COR-L47 (cell line): ENCODE data around the gene TNFAIP2.
A peak's percentile ranks its signal among the peaks of the same experiment; 100 is the strongest.
"Not testable (repeated sequence)": the region's sequence is repeated elsewhere in the genome, so short reads cannot be mapped to it uniquely, and the experiment has no call there.

Experiments used
- DNase-seq: peaks from one replicate; lab custom pipeline; 2025; lab: John Stamatoyannopoulos, UW

Gene TNFAIP2

GRCh38 chr14:103135333-103136260 is 12.3 kb downstream of the TNFAIP2 start:
- DNase-seq: no peak

DNA sequence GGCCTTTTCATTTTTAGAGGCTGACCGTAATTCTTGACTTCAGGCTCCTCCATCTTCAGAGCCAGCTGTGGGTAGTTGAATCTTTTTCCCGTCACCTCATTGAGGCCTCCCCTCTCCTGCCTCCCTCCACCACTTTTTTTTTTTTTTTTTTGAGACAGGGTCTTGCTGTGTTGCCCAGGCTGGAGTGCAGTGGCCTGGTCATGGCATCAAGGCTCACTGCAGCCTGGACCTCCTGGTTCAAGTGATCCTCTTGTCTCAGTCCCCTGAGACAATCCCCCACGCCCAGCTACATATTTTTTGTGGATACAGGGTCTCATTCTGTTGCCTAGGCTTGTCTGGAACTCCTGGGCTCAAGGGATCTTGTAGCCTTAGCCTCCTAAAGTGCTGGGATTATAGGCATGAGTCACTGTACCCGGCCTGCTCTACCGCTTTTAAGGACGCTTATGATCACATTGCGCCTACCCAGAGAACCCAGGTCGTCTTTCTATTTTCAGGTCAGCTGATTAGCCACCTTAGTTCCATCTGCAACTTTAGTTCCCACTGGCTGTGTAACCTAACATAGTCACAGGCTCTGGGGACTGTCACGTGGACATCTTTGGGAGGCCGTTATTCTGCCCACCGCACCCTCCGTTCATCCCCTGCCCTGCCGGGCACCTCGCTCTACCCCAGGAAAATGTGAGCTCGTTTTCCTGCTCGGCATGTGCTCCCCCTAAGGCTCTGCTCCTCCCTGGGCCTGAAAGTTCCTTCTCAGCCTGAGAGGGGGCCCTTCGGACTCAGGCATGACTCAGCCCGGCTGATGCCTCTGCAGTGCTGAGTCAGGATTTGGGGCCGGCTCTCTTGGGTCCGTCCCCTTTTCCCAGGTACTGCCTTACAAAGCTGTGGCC is 13.4 kb downstream of the TNFAIP2 start:
- no peak for DNase-seq

DNA sequence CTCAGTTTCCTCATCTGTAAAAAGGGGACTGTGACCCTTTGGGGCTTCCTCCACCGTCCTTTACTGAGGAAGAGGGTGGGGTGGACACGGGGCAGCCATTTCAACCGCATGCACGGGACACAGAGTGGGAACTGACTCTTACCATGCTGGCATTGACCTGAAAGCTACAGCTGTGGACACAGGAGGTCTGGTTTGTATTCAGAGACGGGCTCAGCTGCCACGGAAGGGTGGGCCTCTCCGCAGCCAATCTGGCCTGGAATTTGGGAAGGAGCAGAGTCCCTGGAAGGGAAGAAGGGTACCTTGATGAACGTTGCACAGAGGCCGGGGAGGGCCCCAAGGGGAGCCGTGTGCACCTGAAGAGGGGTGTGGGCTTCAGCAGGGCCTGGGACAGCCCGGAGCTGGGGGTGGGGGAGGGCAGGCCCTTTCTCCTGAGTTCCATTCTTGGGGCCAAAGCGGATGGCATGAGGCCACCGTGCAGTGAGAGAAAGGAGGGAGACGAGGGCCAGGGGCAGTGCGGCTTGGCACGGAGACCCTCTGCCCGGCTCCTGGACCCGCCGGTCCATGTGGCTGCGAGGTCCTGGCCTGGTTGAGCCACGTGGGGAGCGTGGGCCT is 14.5 kb downstream of the TNFAIP2 start:
- no peak for DNase-seq

DNA sequence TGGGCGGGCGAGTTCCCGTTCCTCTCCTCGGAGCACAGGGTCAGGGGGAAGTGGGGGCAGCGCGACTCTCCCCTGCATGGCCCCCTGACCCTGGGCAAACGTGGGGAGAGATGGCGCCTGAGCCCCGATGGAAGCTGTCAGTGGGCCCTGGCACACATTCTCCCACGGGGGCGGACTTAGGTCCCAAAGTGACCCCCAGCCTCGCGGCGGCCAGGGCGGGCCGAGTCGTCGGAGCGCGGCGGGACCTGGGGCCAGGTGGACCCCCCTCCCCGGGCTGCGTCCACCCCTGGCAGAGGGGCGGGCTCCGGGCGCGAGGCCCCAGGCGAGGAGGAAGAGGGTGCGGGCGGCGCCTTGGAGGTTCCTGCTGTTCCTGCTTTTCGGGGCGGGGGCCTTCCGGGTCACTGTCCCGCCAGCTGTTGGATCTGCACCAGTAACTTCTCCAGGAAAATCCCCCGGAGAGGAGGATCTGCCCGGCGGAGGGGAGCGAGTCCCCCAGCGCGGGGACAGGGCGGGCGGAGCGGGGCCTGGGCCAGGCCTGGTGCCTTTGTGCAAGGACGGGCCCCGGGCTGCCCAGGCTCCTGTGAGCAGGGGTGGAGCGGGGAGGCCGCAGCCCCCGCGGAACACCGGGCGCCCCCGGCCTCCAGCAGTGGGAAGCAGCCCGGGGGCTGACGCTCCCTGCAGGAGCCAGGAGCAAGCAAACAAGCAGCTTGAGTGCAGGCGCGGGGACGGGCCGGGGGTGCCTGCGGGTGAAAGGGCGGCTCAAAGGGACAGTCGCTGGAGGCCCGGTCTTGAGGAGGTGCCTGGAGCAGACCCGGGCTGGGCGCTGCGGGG is 15.3 kb downstream of the TNFAIP2 start:
- DNase-seq: no peak

- no peak for DNase-seq
Observed at GRCh38 chr14:103139132-103140025, 16.1 kb downstream of the TNFAIP2 start.

DNA sequence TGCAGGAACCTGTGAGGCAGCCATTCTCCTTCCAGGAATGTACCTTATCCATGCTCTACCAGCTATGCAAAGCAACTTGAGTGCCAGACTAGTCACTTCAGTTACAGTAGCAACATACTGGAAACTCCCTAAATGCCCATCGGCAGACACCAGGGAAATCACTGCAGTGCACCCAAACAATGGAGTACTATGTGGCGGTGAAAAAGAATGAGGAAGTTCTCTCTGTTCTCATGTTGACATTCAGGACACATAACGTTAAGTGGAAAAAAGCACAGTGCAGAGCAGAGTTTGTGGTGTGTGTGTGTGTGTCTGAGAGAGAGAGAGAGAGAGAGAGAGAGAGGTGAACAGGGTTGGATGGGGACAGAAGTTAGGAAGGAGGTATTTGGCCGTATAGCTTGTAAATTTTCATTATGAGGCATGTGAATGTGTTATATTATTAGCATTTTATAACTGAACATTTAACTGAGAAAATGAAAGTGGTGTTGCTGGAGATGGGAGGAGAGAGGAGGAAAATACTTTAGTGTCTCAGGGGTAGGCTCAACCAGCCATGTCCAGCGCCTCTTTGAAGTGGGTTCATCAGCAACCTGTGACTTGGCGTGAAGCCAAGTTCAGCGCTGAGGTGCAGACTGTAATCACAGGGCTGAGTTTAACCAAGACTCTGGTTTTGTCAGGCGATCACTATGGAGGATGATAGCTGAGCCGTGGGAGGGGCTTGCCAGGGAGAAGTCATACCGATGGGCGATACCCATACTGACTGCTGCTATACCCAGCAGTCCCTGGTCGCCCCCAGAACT is 17.3 kb downstream of the TNFAIP2 start:
- DNase-seq: peak; percentile 70

DNA sequence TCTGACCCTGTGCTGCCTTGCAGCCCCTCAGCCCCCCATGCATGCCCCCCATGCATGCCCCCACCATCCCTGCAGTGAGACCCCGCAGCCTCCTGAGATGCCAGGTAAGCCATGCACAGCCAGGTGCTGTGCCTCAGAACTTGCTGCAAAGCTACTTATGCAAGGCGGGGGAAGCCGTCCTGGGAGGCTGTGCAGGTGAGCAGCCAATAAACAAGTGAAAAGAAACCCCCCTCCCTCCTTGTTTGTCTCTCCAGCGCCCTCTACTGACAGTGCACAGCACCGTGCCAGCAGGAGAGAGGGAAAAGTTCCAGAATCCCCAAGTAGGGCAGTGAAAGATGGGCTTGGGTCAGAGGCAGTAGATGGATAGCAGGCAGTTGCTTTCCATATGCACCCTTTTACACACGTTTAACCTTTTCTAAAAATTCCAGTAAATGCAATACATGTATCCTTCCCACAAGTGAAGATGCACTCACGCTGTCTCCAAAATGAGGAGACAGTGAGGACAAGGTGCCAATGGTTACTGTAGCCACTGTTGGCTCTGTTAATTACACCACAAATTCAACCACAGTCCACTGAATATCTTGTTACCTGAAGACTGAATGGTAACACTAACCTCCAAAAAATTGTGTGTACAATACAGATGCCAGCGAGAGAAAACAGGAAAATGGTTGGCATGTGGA is 18.0 kb downstream of the TNFAIP2 start:
- DNase-seq: peak; percentile 83

DNA sequence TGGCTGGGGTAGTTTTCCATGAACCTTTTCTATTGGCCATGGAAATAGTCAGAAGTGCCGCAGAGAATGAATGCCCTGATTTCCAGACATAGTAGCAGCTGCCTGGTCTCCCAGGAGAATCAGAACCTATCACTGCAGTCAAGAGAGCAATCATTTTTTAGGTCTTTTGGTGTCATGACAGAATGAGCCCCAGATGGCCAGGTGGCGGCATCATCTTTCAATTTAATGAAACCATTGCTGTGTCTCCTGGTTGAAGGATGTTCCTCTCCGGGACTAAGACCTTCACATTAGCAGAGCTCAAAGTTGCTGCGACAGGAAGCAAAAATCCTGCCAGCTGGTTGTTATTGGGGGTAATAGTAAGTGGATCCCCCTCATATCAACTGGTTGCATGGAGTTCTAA is 18.8 kb downstream of the TNFAIP2 start:
- DNase-seq: no peak

GRCh38 chr14:103142721-103143302 is 19.6 kb downstream of the TNFAIP2 start:
- no peak for DNase-seq

- DNase-seq: no peak
Observed at GRCh38 chr14:103143506-103143905, 20.2 kb downstream of the TNFAIP2 start.

GRCh38 chr14:103144085-103144484 is 20.8 kb downstream of the TNFAIP2 start:
- DNase-seq: no peak

- no peak for DNase-seq
Observed at GRCh38 chr14:103146141-103146709, 23.0 kb downstream of the TNFAIP2 start.

DNA sequence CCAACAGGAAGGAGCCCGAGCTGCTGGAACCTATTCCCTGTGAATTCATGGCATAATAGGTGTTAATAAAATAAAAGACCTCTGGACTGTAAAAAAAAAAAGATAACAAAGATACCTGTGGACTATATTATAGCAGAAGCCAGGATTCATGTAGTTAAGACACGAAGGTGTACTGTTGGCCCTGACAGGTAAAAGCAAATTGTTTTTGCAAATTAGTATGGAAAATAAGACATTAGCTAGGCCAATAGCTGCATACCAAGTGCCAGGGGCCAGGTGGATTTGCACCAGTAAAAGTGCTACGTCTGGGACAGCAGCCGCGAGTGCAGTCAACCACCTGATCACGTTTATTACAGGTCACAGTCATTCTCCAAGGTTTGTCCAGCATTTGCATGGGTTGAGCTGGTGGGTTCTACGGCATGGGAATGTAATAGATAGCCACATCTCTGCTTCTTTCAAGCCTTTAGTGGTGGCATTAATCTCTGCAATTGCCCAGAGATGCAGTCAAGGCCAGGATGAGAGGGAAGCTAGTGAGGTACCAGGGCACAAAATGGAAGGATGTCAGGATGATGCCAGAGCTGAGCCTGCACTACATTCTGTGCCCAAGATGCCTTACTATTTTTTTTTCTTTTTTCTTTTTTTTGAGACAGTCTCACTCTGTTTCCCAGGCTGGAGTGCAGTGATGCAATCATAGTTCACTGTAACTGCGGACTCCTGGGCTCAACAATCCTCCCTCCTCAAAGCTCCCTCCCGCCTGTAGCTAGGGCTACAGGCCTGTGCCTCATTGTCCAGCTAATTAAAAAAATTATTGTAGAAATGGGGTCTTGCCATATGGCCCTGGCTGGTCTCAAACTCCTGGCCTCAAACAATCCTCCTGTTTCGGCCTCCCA is 26.3 kb downstream of the TNFAIP2 start:
- no peak for DNase-seq

DNA sequence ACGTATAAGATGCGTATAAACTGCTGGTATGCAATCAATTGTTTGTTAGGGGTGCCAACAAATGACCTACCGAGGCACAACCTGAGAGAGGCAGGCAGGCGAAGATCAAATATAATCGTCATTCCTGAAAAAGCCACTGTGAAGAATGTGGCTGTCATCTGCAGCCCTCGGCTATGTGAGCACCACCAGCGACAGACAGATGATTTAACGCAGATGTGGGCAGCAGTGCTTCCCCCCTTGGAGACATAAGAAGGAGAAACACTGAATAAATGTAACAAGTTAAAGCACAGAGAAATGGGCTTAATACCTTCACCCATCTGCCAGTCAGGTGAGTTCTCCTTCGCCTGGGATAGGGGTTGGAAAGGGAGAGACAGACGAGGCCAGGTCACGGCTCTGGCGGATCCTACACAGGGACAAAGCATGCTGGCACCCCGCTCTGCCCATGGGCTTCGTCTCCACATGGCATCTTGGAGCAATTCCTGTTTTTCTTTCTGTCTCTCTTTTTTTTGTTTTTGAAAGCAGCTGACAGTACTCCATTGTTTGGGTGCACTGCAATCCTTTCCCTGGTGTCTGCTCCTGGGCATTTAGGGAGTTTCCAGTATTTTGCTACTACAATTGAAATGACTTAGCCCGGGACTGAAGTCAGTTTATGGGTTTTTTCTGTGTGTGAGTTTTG is 28.1 kb downstream of the TNFAIP2 start:
- no peak for DNase-seq

GRCh38 chr14:103155010-103155409 is 31.7 kb downstream of the TNFAIP2 start:
- no peak for DNase-seq

DNA sequence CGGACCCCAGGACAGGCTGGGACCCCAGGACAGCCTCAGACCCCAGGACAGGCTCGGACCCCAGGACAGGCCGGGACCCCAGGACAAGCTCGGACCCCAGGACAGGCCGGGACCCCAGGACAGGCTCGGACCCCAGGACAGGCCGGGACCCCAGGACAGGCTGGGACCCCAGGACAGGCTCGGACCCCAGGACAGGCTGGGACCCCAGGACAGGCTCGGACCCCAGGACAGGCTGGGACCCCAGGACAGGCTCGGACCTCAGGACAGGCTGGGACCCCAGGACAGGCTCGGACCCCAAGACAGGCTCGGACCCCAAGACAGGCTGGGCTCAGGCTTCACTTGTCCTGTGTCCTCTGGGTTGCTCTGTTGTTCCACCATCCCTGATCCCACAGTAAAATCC is 32.2 kb downstream of the TNFAIP2 start:
- DNase-seq: not testable (repeated sequence)
